ENCODE measurements around the gene RPL18. TPM values are rescaled to one million over a fixed set of nuclear protein-coding genes. Genes with fewer than 3 reads are reported as not detected.
A peak's percentile ranks its signal among the peaks of the same experiment; 100 is the strongest.

Gene RPL18
- 1,683 TPM for total RNA-seq (ENCODE audit: unreplicated experiment)
- long read RNA-seq, transcript RPL18-201 (6 exons, 612 nt), result minor isoform, 91 of 579 reads
- long read RNA-seq, transcript RPL18-208 (7 exons, 1,004 nt), result major isoform, 478 of 579 reads
- long read RNA-seq, partial matches to known transcripts, result 1 of 579 reads
- long read RNA-seq, other reads (novel, unspliced or antisense), result 4 of 579 reads

- H3K4me3 Mint-ChIP-seq (ENCODE audit: unreplicated experiment), result peak within 1 kb of the TSS; percentile 99
- DNase-seq (ENCODE audit: low spot score), result peak; percentile 95
- H3K27me3 Mint-ChIP-seq (ENCODE audit: unreplicated experiment), result peaks cover 12% of the 10 kb centered on the region
- peaks cover 35% of the 10 kb centered on the region for H3K36me3 Mint-ChIP-seq (ENCODE audit: low read depth, unreplicated experiment)
- H3K4me1 Mint-ChIP-seq (ENCODE audit: unreplicated experiment), result peaks cover 35% of the 10 kb centered on the region
- peak within 1 kb of the TSS; percentile 96 for H3K27ac Mint-ChIP-seq (ENCODE audit: unreplicated experiment)
- TF ChIP-seq, protein P1, sequence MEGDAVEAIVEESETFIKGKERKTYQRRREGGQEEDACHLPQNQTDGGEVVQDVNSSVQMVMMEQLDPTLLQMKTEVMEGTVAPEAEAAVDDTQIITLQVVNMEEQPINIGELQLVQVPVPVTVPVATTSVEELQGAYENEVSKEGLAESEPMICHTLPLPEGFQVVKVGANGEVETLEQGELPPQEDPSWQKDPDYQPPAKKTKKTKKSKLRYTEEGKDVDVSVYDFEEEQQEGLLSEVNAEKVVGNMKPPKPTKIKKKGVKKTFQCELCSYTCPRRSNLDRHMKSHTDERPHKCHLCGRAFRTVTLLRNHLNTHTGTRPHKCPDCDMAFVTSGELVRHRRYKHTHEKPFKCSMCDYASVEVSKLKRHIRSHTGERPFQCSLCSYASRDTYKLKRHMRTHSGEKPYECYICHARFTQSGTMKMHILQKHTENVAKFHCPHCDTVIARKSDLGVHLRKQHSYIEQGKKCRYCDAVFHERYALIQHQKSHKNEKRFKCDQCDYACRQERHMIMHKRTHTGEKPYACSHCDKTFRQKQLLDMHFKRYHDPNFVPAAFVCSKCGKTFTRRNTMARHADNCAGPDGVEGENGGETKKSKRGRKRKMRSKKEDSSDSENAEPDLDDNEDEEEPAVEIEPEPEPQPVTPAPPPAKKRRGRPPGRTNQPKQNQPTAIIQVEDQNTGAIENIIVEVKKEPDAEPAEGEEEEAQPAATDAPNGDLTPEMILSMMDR (IDR thresholded peaks at IDR 0.05; ENCODE audit: unreplicated experiment), result no peak
- H3K9me3 Mint-ChIP-seq (ENCODE audit: unreplicated experiment), result no peaks in the 10 kb centered on the region
These were observed at the start of gene RPL18, which contains the start of gene SPHK2 for GRCh38 chr19:48618916-48619691. Gene RPL18, minus strand, starts transcription at chr19:48619178. Its CDS starts 35 bp downstream, at chr19:48619143. Gene SPHK2, plus strand, starts transcription at chr19:48619506. Its CDS starts 1,009 bp downstream, at chr19:48620515.

DNA sequence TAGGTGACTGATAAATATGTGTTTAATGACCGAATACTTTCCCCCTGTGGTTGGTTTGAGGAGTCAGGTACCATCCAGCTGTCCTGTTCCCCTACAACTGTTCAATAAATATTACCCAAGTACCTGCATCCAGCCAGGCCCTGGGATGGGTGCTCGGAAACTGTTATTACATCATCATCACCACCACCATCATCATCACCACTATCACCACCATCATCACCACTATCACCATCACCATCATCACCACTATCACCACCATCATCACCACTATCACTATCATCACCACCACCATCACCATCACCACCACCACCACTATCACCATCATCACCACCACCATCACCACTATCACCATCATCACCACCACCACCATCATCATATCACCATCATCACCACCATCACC, 49.8 kb upstream of the RPL18 start:
- no peak overlapping the region for H3K4me3 Mint-ChIP-seq (ENCODE audit: unreplicated experiment)
- no peak for DNase-seq (ENCODE audit: low spot score)
- peaks cover 14% of the 10 kb centered on the region for H3K27me3 Mint-ChIP-seq (ENCODE audit: unreplicated experiment)
- no peaks in the 10 kb centered on the region for H3K9me3 Mint-ChIP-seq (ENCODE audit: unreplicated experiment)
- peaks cover 4% of the 10 kb centered on the region for H3K4me1 Mint-ChIP-seq (ENCODE audit: unreplicated experiment)
- TF ChIP-seq, protein P1 (IDR thresholded peaks at IDR 0.05; ENCODE audit: unreplicated experiment), result no peak
- H3K27ac Mint-ChIP-seq (ENCODE audit: unreplicated experiment), result no peak overlapping the region
- peaks cover 5% of the 10 kb centered on the region for H3K36me3 Mint-ChIP-seq (ENCODE audit: low read depth, unreplicated experiment)

- no peak overlapping the region for H3K27ac Mint-ChIP-seq (ENCODE audit: unreplicated experiment)
- TF ChIP-seq, protein P1 (IDR thresholded peaks at IDR 0.05; ENCODE audit: unreplicated experiment), result no peak
- peaks cover 5% of the 10 kb centered on the region for H3K36me3 Mint-ChIP-seq (ENCODE audit: low read depth, unreplicated experiment)
- no peak for DNase-seq (ENCODE audit: low spot score)
- H3K27me3 Mint-ChIP-seq (ENCODE audit: unreplicated experiment), result peaks cover 13% of the 10 kb centered on the region
- peaks cover 4% of the 10 kb centered on the region for H3K4me1 Mint-ChIP-seq (ENCODE audit: unreplicated experiment)
- no peak overlapping the region for H3K4me3 Mint-ChIP-seq (ENCODE audit: unreplicated experiment)
- no peaks in the 10 kb centered on the region for H3K9me3 Mint-ChIP-seq (ENCODE audit: unreplicated experiment)
These were observed 49.4 kb upstream of the RPL18 start for GRCh38 chr19:48668332-48668731.

- Mint-ChIP-seq H3K36me3 (ENCODE audit: low read depth, unreplicated experiment) (peaks cover 5% of the 10 kb centered on the region), H3K4me1 (ENCODE audit: unreplicated experiment) (peaks cover 4% of the 10 kb centered on the region), H3K9me3 (ENCODE audit: unreplicated experiment) (no peaks in the 10 kb centered on the region), H3K27me3 (ENCODE audit: unreplicated experiment) (peaks cover 13% of the 10 kb centered on the region), H3K27ac (ENCODE audit: unreplicated experiment) (no peak overlapping the region), H3K4me3 (ENCODE audit: unreplicated experiment) (no peak overlapping the region)
- DNase-seq (ENCODE audit: low spot score), result no peak
- TF ChIP-seq, protein P1 (IDR thresholded peaks at IDR 0.05; ENCODE audit: unreplicated experiment), result no peak
These were observed 46.8 kb upstream of the RPL18 start for GRCh38 chr19:48665786-48666185.

DNA sequence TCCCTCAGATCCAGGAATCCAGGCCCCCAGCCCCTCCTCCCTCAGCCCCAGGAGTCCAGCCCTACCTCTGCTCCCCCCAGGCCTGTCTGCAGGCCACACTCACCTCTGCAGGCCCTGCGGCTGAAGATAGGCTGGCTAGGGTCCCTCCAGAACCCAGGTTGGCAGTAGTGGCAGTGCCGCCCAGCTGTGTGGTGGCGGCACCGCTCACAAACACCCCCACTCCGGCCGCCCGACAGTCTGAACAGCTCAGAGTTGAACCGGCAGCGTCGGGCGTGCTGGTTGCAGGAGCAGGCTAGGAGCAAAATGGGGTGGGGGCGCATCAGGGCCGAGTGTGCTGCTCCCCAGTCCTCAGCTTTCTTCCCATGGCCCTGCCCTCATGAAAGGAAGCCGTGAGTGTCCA, 45.5 kb upstream of the RPL18 start:
- H3K4me1 Mint-ChIP-seq (ENCODE audit: unreplicated experiment), result peaks cover under 1% of the 10 kb centered on the region
- TF ChIP-seq, protein P1 (IDR thresholded peaks at IDR 0.05; ENCODE audit: unreplicated experiment), result no peak
- peaks cover under 1% of the 10 kb centered on the region for H3K36me3 Mint-ChIP-seq (ENCODE audit: low read depth, unreplicated experiment)
- no peak for DNase-seq (ENCODE audit: low spot score)
- H3K27me3 Mint-ChIP-seq (ENCODE audit: unreplicated experiment), result peaks cover 9% of the 10 kb centered on the region
- no peaks in the 10 kb centered on the region for H3K9me3 Mint-ChIP-seq (ENCODE audit: unreplicated experiment)
- no peak overlapping the region for H3K4me3 Mint-ChIP-seq (ENCODE audit: unreplicated experiment)
- no peak overlapping the region for H3K27ac Mint-ChIP-seq (ENCODE audit: unreplicated experiment)
